ENCODE results near the gene PPARG. TPM values are rescaled to one million over a fixed set of nuclear protein-coding genes. Genes with fewer than 3 reads are reported as not detected.
"Not testable (repeated sequence)": the region's sequence is repeated elsewhere in the genome, so short reads cannot be mapped to it uniquely, and the experiment has no call there.

The PPARG gene
- total RNA-seq, 1 donor from 2014 or later: 3.2 TPM

DNA sequence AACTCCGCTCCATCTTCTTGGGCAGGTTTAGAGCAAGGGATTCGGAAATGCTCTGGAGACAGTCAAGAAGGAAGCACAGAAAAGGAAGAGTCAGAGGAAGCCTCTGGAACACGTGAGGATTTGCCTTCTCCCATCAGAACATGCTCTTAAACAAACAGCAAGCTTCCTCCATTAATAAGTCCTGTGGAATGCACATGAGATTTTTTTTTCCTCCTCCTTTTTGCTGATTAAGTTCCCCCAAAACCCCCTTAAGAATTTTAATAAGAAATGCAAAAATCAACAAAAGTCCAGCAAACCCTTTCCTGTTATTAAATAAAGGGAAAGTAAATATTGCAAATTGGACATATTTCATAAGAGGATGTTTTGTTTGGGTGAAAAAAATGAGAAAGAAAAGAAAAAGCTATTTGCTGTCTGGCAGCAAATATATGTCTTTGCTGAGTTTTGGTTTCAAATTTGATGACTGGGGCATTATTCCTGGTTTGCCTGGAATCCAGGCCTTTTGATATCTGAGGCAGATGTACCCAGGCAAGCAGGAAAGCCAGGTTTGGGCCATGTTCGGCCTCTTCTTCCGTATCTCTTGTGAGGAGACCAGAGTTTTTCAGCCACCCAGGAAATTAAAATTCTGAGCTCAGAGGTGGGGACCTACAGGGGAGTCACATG, 187.5 kb downstream of the PPARG start:
- Mint-ChIP-seq H3K4me3 (ENCODE audit: unreplicated experiment) (no peak overlapping the region), H3K9me3 (ENCODE audit: unreplicated experiment) (no peaks in the 10 kb centered on the region), H3K27ac (ENCODE audit: unreplicated experiment) (peak overlapping the region; percentile 21), H3K27me3 (ENCODE audit: unreplicated experiment) (no peaks in the 10 kb centered on the region), H3K4me1 (ENCODE audit: unreplicated experiment) (peaks cover 11% of the 10 kb centered on the region), H3K36me3 (ENCODE audit: low read depth, unreplicated experiment) (no peaks in the 10 kb centered on the region)
- no peak for DNase-seq (ENCODE audit: low spot score)
- TF ChIP-seq, protein P1, sequence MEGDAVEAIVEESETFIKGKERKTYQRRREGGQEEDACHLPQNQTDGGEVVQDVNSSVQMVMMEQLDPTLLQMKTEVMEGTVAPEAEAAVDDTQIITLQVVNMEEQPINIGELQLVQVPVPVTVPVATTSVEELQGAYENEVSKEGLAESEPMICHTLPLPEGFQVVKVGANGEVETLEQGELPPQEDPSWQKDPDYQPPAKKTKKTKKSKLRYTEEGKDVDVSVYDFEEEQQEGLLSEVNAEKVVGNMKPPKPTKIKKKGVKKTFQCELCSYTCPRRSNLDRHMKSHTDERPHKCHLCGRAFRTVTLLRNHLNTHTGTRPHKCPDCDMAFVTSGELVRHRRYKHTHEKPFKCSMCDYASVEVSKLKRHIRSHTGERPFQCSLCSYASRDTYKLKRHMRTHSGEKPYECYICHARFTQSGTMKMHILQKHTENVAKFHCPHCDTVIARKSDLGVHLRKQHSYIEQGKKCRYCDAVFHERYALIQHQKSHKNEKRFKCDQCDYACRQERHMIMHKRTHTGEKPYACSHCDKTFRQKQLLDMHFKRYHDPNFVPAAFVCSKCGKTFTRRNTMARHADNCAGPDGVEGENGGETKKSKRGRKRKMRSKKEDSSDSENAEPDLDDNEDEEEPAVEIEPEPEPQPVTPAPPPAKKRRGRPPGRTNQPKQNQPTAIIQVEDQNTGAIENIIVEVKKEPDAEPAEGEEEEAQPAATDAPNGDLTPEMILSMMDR (IDR thresholded peaks at IDR 0.05; ENCODE audit: unreplicated experiment): no peak

GRCh38 chr3:12477256-12477655, 188.4 kb downstream of the PPARG start:
- no peak overlapping the region for H3K27ac Mint-ChIP-seq (ENCODE audit: unreplicated experiment)
- no peak for DNase-seq (ENCODE audit: low spot score)
- H3K4me1 Mint-ChIP-seq (ENCODE audit: unreplicated experiment): peaks cover 11% of the 10 kb centered on the region
- H3K27me3 Mint-ChIP-seq (ENCODE audit: unreplicated experiment): no peaks in the 10 kb centered on the region
- no peaks in the 10 kb centered on the region for H3K9me3 Mint-ChIP-seq (ENCODE audit: unreplicated experiment)
- H3K36me3 Mint-ChIP-seq (ENCODE audit: low read depth, unreplicated experiment): no peaks in the 10 kb centered on the region
- TF ChIP-seq, protein P1 (IDR thresholded peaks at IDR 0.05; ENCODE audit: unreplicated experiment): no peak
- no peak overlapping the region for H3K4me3 Mint-ChIP-seq (ENCODE audit: unreplicated experiment)

- H3K27me3 Mint-ChIP-seq (ENCODE audit: unreplicated experiment): peaks cover 3% of the 10 kb centered on the region
- H3K27ac Mint-ChIP-seq (ENCODE audit: unreplicated experiment): no peak overlapping the region
- H3K36me3 Mint-ChIP-seq (ENCODE audit: low read depth, unreplicated experiment): no peaks in the 10 kb centered on the region
- H3K9me3 Mint-ChIP-seq (ENCODE audit: unreplicated experiment): no peaks in the 10 kb centered on the region
- DNase-seq (ENCODE audit: low spot score): no peak
- H3K4me1 Mint-ChIP-seq (ENCODE audit: unreplicated experiment): peaks cover 14% of the 10 kb centered on the region
- TF ChIP-seq, protein P1 (IDR thresholded peaks at IDR 0.05; ENCODE audit: unreplicated experiment): no peak
- H3K4me3 Mint-ChIP-seq (ENCODE audit: unreplicated experiment): no peak overlapping the region
Measured at GRCh38 chr3:12478326-12478725, 189.5 kb downstream of the PPARG start.

DNA sequence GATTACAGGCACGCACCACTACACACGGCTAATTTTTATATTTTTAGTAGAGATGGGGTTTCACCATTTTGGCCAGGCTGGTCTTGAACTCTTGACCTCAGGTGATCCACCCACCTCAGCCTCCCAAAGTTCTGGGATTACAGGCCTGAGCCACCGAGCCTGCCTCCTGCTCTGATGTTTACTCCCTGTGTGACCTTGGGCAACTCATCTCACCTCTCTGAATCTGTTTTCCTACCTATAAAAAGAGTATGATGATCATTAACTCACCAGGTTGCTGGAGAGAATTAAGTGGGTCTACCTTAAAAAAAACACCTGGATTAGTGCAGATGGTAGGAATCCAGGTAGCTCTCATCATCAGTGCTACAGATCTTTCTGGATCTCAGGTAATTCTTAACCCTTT, 190.3 kb downstream of the PPARG start:
- H3K4me3 Mint-ChIP-seq (ENCODE audit: unreplicated experiment); H3K27me3 Mint-ChIP-seq (ENCODE audit: unreplicated experiment); H3K36me3 Mint-ChIP-seq (ENCODE audit: low read depth, unreplicated experiment); H3K9me3 Mint-ChIP-seq (ENCODE audit: unreplicated experiment); DNase-seq (ENCODE audit: low spot score); H3K27ac Mint-ChIP-seq (ENCODE audit: unreplicated experiment): not testable (repeated sequence)
- H3K4me1 Mint-ChIP-seq (ENCODE audit: unreplicated experiment): peaks cover 18% of the 10 kb centered on the region

DNA sequence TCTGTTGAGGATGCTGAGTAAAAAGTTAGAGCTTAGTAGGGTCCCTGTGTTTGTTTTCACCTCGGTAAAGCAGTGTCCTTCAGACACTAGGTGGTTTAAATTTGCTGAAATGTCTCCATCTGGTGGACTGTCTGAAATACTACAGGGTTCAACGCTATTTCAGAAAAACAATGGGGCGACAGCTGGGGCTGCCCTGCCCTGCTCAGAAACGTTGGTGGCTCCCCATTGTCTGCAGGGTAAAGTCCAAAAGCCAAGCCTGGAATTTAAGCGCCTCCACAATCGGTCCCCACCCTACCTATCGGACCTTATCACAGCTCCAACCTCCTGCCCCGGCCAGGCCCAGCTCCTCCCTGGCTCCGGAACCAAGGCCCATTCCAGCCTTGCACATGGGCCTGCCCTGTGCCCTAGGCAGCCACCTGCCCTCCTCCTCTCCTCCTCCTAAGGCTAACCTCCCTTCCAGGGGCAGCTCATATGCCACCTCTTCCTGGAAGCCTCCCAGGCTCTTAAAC, 191.1 kb downstream of the PPARG start:
- DNase-seq (ENCODE audit: low spot score): peak; percentile 18
- no peak overlapping the region for H3K4me3 Mint-ChIP-seq (ENCODE audit: unreplicated experiment)
- H3K9me3 Mint-ChIP-seq (ENCODE audit: unreplicated experiment): no peaks in the 10 kb centered on the region
- H3K36me3 Mint-ChIP-seq (ENCODE audit: low read depth, unreplicated experiment): no peaks in the 10 kb centered on the region
- peaks cover 3% of the 10 kb centered on the region for H3K27me3 Mint-ChIP-seq (ENCODE audit: unreplicated experiment)
- no peak overlapping the region for H3K27ac Mint-ChIP-seq (ENCODE audit: unreplicated experiment)
- TF ChIP-seq, protein P1 (IDR thresholded peaks at IDR 0.05; ENCODE audit: unreplicated experiment): peak; percentile 85
- H3K4me1 Mint-ChIP-seq (ENCODE audit: unreplicated experiment): peaks cover 23% of the 10 kb centered on the region
